Fibroblast of skin of scalp (primary cell): ENCODE data around the gene ZBED2. TPM values are rescaled to one million over a fixed set of nuclear protein-coding genes. Genes with fewer than 3 reads are reported as not detected.
"Not testable (repeated sequence)": the region's sequence is repeated elsewhere in the genome, so short reads cannot be mapped to it uniquely, and the experiment has no call there.

ENCODE experiments used
- DNase-seq: peaks from one replicate; pipeline ENCODE4 v3.0.0-alpha.2; 2013
- polyA plus RNA-seq, 2 experiments: library from polyadenylated mRNA; unstranded; fragments of 120-200 nt; gene quantifications; one replicate each; pipeline ENCODE4 v1.2.1, GENCODE V29; 2013; ENCODE audit not compliant: insufficient read length in 2 of 2

Gene ZBED2, protein sequence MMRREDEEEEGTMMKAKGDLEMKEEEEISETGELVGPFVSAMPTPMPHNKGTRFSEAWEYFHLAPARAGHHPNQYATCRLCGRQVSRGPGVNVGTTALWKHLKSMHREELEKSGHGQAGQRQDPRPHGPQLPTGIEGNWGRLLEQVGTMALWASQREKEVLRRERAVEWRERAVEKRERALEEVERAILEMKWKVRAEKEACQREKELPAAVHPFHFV
- polyA plus RNA-seq (2013, experiment 1 of 2; ENCODE audit: insufficient read length), result not detected
- polyA plus RNA-seq (2013, experiment 2 of 2; ENCODE audit: insufficient read length), result not detected

DNA sequence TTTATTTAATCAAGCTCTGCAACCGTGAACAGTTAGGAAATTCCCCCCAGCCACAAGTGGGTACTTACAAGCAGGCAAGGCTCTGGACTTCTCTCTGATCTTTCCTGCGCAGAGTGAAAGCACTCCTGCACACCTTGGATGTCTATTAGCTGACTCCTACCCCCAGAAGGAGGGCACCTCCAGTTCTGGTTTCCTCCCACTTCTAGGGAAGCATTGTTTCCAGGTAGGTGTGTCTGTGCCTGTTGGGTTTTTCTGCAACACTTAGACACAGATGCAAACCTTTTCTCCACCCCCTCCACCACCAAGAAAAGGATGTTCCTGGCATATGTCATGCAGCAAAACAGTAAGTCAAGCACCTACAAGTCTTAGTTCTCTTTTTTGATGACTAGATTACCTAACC lies at the start of gene ZBED2:
Gene ZBED2, minus strand, starts transcription at position 115 of the 400 bp plus-strand sequence. CDS start 1,145 bp downstream, outside the sequence.
- DNase-seq, result no peak

DNA sequence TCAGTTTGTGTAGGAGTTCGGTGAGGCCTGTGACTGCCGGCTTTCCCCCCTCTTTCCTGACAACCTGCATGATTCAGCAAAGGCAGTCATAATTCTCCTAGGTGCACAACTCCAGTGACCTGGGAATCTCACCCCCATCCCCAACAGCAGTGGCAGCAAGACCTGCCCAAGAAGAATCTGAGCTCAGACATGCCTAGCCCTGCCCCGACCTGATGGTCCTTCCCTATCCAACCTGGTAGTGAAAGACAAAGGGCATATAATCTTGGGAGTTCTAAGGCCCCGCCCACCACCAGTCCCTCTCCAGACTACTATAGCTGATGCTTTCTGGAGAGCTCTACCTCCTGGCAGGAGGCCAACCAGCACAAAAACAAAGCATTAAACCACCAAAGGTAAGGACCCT lies 44.2 kb upstream of the ZBED2 start:
- DNase-seq, result no peak

GRCh38 chr3:111636366-111636885 lies 41.3 kb upstream of the ZBED2 start:
- no peak for DNase-seq

- no peak for DNase-seq
Observed at GRCh38 chr3:111635403-111635802, 40.3 kb upstream of the ZBED2 start.

DNA sequence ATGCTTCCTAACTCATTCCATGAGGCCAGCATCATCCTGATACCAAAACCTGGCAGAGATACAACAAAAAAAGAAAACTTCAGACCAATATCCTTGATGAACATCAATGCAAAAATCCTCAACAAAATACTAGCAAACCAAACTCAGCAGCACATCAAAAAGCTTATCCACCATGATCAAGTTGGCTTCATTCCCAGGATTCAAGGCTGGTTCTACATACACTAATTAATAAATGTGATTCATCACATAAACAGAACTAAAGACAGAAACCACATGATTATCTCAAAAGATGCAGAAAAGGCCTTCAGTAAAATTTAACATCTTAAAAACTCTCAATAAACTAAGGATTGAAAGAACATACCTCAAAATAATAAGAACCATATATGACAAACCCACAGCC lies 35.5 kb upstream of the ZBED2 start:
- peak; percentile 13 for DNase-seq

- not testable (repeated sequence) for DNase-seq
Observed at GRCh38 chr3:111629018-111629417, 33.9 kb upstream of the ZBED2 start.

DNA sequence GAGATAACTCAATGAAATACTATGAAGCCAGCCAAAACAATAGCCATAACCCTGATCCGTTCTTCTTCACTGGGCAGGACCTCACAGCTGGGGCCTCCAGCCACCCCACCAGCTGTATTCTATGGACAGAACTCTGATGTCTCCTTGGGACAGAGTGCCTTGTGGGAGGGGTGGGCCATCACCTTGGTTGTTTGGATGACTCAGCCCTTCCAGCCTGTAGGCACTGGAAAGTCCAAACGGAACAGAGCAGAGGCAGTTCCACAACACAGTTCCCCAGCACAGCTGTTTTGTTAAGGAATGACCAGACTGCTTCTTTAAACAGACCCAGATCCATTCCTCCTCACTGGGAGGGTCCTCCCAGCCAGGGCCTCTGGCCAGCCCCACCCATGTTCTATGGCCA lies 31.9 kb upstream of the ZBED2 start:
- no peak for DNase-seq

DNA sequence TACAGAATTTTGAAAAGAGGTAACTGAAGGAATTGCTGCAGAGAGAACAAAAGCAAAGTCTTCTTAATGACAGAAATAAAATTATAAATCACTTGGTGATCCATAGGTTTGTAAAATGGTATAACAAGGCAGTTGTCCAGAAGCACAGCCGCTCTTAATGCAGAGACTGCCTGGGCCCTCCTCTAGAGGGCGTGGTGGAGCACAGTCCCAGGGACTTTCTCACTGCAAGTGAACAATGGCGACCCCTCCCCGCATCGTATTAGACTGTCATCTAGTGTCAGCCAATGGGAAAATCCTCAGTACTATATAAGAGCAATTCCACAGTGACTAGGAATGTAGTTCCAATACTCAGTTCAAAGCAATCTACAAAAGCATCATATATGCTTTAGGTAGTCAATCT lies 26.4 kb upstream of the ZBED2 start:
- peak; percentile 20 for DNase-seq

DNA sequence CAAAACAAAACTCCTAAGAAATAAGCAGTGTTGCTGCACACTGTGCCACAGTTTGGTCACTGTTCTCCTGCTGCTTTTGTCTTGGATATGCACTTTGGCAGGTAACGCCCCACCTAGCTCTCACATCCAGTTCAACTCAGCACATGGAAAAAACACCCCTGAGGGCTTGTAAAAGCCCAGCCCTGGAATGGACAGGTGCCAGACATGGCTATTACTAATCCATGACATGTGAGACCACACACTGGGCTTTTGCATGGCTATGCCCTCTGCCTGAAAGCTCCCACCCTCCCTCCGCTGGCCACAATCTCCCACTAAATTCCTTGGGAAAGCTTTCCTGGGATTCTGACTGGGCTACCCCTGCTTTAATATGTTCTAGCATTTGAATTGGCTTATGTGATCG lies 24.7 kb upstream of the ZBED2 start:
- DNase-seq, result peak; percentile 22

DNA sequence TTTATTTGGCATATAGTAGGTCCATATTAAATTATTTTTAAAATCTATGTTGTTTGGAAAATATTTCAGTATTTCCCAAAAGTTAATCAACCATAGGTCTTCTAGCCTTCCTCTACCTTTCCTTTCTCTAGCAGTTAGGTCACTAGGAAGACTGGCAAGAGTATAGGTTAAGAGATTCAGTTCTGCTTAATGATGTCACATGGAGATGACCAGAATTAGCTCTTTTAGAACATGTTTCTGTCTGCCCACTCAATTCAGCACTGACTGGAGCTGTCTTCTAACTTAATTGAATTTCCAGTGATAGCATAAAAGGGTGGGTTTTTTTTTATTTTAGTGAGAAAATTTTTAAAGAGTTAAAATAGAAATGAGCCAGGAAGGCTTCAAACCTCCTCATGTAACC lies 23.8 kb upstream of the ZBED2 start:
- DNase-seq, result no peak

GRCh38 chr3:111617912-111618601 lies 22.9 kb upstream of the ZBED2 start:
- DNase-seq, result no peak

GRCh38 chr3:111617406-111617805 lies 22.3 kb upstream of the ZBED2 start:
- DNase-seq, result no peak

- DNase-seq, result peak; percentile 9
Observed at GRCh38 chr3:111616417-111617105, 21.4 kb upstream of the ZBED2 start.

GRCh38 chr3:111615880-111616279 lies 20.7 kb upstream of the ZBED2 start:
- DNase-seq, result no peak

DNA sequence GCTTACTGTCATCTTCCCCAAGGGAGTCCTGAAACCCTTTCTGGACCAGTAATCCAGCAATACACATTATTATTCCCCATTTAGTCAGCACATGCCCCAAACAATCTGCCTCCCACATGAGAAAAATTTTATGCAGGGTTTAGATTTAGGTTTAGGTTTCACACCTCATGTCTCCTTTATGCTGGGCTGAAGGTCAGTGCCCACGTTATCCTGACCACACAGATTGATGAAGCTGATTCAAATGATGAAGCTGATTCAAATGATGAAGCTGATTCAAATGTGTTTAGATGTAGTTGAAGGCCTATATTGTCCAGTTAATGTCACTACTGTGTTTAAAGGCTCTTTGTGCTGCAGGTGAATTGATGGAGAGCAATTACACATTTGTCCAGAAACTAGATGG lies 18.1 kb upstream of the ZBED2 start:
- DNase-seq, result no peak

DNA sequence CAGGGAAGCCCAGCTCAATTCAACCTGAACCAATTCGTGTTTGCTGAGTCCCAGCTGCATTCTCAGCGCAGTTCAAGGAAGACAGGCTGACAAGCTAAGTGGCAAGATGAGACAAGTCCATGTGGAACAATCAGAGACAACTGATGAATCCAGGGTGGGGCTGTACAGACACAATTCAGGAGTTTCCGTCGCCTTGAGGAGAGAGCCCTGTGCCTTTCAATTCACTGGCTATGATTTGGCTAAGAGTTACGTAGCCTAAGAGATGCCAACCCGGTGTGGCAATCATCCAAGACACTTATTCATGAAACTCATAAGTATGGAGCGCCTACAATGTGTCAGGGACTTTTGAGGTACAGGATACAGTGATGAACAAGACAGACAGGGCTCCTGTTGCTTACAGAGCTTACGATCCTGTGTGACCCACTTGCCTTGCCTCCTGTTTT lies 15.5 kb upstream of the ZBED2 start:
- DNase-seq, result no peak

DNA sequence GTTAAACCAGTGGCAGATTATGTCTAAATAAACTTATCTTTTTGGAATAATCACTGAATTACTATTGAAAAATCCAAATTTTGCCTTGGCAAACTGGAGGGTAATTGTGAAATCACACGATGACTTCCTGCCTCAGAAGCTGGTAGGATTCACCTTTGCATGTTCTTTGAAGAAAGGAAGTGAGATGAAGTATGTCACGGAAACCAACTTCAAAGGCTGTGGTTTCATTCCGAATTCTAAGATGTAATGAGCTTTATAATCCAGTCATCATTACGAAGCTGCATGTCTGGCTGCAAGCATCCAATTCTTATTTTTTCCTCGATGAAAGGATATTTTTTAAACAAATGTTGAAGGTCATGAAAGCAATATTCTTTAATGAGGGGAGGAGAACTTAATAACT lies 15.0 kb upstream of the ZBED2 start:
- no peak for DNase-seq

DNA sequence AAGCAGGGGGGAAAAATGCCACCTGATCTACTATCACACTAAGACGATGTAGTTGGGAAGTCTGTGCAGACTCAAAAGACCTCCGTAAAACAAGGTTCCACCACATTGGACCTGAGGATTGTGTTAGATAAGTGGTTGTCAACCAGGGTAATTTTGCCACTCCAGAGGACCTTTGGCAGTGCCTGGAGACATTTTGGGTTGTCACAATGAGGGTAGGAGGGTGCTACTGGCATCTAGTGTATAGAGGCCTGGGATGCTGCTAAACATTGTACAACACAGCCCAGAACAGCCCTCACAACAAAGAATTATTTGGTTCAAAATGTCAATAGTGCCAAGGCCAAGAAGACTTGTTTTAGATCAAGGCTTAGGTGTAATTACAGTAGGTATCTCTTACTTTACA lies 14.6 kb upstream of the ZBED2 start:
- no peak for DNase-seq

GRCh38 chr3:111608383-111608782 lies 13.2 kb upstream of the ZBED2 start:
- DNase-seq, result no peak

DNA sequence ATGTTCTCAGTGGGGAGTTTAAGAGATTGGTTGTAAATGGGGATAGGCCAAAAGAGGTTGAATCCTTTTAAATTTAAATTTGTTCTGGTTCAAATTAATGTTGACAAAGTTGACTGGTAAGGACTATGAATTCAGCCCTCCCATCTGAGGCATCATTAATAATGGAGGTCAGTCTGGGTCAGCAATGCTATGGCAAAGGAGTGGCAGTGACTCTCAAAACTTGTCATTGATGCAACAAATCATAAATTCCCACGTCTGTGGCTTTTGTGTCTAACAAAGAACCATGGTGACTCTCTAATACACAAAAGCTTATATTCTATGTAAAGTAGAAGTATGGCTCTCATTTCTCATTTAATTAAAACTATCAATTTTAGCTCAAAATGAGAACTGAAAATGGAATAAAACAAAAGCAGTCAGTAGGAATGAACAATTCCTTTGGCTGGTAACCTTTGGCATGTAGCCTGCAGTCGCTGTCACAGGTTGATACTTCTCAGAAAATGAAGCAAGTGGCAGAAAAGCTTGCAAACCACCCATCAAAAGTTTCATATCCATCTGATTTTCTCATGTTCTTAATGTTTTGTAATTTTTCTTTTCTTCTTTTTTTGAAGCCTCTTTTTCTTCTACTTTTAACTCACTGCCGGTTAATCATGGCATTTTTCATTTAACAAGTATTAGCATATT lies 12.2 kb upstream of the ZBED2 start:
- DNase-seq, result no peak

DNA sequence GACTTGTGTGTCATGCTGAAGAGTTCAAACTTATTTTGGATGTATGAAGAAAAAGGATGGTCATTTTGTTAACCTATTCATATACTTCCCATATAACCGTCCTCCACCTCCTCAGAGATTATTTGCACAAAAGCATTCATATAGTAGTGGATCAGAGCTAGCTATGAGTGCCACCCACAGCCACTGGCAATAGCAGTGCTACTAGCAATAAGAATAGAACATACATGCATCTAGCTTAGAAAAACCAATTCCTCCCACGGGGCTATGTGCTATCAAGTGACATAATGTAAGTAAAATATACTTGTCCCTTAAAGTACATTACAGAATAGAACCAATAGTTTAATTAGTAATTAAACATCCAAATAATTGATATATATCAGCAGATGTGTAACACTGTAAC lies 10.3 kb upstream of the ZBED2 start:
- no peak for DNase-seq

- peak; percentile 5 for DNase-seq
Observed at GRCh38 chr3:111605018-111605417, 9.9 kb upstream of the ZBED2 start.

GRCh38 chr3:111604119-111604518 lies 9.0 kb upstream of the ZBED2 start:
- DNase-seq, result no peak
